Measurements from ENCODE around the gene DNAH1.
A peak's percentile ranks its signal among the peaks of the same experiment; 100 is the strongest.

The DNAH1 gene

DNA sequence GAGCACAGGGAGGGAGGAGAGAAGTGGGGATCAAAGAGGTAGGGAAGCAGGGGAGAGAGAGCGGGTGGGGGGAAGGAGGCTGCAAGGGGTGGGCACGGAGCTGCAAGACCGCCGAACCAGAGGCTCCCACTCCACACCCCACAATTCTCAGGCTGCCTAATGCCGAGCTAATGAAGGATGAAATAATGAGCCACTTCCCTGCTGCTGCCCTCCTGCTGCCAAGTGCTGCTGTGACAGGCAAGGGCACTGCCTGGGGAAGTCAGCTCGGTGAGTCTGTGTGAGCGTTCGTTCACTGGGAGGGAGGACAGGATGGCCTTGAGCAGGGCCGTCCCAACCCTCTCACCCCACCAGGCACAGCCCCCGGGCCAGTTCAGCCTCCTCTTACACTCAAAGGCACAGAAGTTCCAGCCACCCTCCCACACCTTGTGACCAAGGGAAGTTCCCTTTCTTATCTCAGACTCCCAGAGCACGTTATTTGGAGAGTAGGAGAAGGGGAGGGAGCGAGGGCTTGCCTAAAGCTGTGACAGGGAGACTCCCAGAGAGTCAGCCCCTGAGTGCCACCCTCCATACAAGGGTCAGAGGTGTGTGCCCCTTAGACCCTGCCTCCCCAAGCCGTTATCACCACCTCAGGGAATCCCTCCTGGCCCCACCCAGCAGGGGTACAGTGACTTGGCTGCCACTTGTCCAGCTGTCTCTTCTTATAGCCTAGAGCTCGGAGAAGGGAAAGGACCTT is 16.1 kb upstream of the DNAH1 start:
- no peaks in the 10 kb centered on the region for H3K27me3 ChIP-seq (ENCODE audit: control insufficient read depth, insufficient read depth, low read length)
- peaks cover 20% of the 10 kb centered on the region for H3K4me1 ChIP-seq (ENCODE audit: control insufficient read depth, insufficient read depth, low read length)
- H3K9me3 ChIP-seq (ENCODE audit: control insufficient read depth, insufficient read depth, low read length): no peaks in the 10 kb centered on the region
- peak overlapping the region; percentile 61 for H3K27ac ChIP-seq (ENCODE audit: low read depth, low read length)
- no peak overlapping the region for H3K9ac ChIP-seq (ENCODE audit: low read depth, low read length)
- no peaks in the 10 kb centered on the region for H3K36me3 ChIP-seq (ENCODE audit: control insufficient read depth, insufficient read depth, low read length)
- peak overlapping the region; percentile 45; the same call in 1 of the 2 replicates for H3K4me3 ChIP-seq (ENCODE audit: low read depth, low read length)

- Histone ChIP-seq H3K4me1 (ENCODE audit: control insufficient read depth, insufficient read depth, low read length) (peaks cover 20% of the 10 kb centered on the region), H3K27me3 (ENCODE audit: control insufficient read depth, insufficient read depth, low read length) (no peaks in the 10 kb centered on the region), H3K9ac (ENCODE audit: low read depth, low read length) (no peak overlapping the region), H3K27ac (ENCODE audit: low read depth, low read length) (no peak overlapping the region), H3K4me3 (ENCODE audit: low read depth, low read length) (no peak overlapping the region), H3K36me3 (ENCODE audit: control insufficient read depth, insufficient read depth, low read length) (no peaks in the 10 kb centered on the region), H3K9me3 (ENCODE audit: control insufficient read depth, insufficient read depth, low read length) (no peaks in the 10 kb centered on the region)
Measured at GRCh38 chr3:52302426-52303145, 13.5 kb upstream of the DNAH1 start.

- no peak overlapping the region for H3K4me3 ChIP-seq (ENCODE audit: low read depth, low read length)
- peaks cover 13% of the 10 kb centered on the region for H3K4me1 ChIP-seq (ENCODE audit: control insufficient read depth, insufficient read depth, low read length)
- no peaks in the 10 kb centered on the region for H3K36me3 ChIP-seq (ENCODE audit: control insufficient read depth, insufficient read depth, low read length)
- H3K9me3 ChIP-seq (ENCODE audit: control insufficient read depth, insufficient read depth, low read length): no peaks in the 10 kb centered on the region
- H3K27ac ChIP-seq (ENCODE audit: low read depth, low read length): no peak overlapping the region
- no peak overlapping the region for H3K9ac ChIP-seq (ENCODE audit: low read depth, low read length)
- no peaks in the 10 kb centered on the region for H3K27me3 ChIP-seq (ENCODE audit: control insufficient read depth, insufficient read depth, low read length)
Measured at GRCh38 chr3:52303811-52304210, 12.3 kb upstream of the DNAH1 start.

GRCh38 chr3:52305926-52306325 is 10.2 kb upstream of the DNAH1 start:
- Histone ChIP-seq H3K9me3 (ENCODE audit: control insufficient read depth, insufficient read depth, low read length) (no peaks in the 10 kb centered on the region), H3K27me3 (ENCODE audit: control insufficient read depth, insufficient read depth, low read length) (no peaks in the 10 kb centered on the region), H3K36me3 (ENCODE audit: control insufficient read depth, insufficient read depth, low read length) (no peaks in the 10 kb centered on the region), H3K9ac (ENCODE audit: low read depth, low read length) (no peak overlapping the region), H3K27ac (ENCODE audit: low read depth, low read length) (no peak overlapping the region), H3K4me1 (ENCODE audit: control insufficient read depth, insufficient read depth, low read length) (no peaks in the 10 kb centered on the region), H3K4me3 (ENCODE audit: low read depth, low read length) (no peak overlapping the region)

- Histone ChIP-seq H3K9ac (ENCODE audit: low read depth, low read length) (no peak overlapping the region), H3K9me3 (ENCODE audit: control insufficient read depth, insufficient read depth, low read length) (no peaks in the 10 kb centered on the region), H3K4me3 (ENCODE audit: low read depth, low read length) (no peak overlapping the region), H3K27me3 (ENCODE audit: control insufficient read depth, insufficient read depth, low read length) (no peaks in the 10 kb centered on the region), H3K4me1 (ENCODE audit: control insufficient read depth, insufficient read depth, low read length) (no peaks in the 10 kb centered on the region), H3K36me3 (ENCODE audit: control insufficient read depth, insufficient read depth, low read length) (no peaks in the 10 kb centered on the region), H3K27ac (ENCODE audit: low read depth, low read length) (no peak overlapping the region)
Measured at GRCh38 chr3:52306978-52307377, 9.1 kb upstream of the DNAH1 start.

- H3K4me3 ChIP-seq (ENCODE audit: low read depth, low read length): no peak overlapping the region
- H3K27ac ChIP-seq (ENCODE audit: low read depth, low read length): no peak overlapping the region
- no peaks in the 10 kb centered on the region for H3K27me3 ChIP-seq (ENCODE audit: control insufficient read depth, insufficient read depth, low read length)
- H3K9me3 ChIP-seq (ENCODE audit: control insufficient read depth, insufficient read depth, low read length): no peaks in the 10 kb centered on the region
- H3K4me1 ChIP-seq (ENCODE audit: control insufficient read depth, insufficient read depth, low read length): no peaks in the 10 kb centered on the region
- H3K36me3 ChIP-seq (ENCODE audit: control insufficient read depth, insufficient read depth, low read length): no peaks in the 10 kb centered on the region
- no peak overlapping the region for H3K9ac ChIP-seq (ENCODE audit: low read depth, low read length)
Measured at GRCh38 chr3:52308308-52308707, 7.8 kb upstream of the DNAH1 start.

DNA sequence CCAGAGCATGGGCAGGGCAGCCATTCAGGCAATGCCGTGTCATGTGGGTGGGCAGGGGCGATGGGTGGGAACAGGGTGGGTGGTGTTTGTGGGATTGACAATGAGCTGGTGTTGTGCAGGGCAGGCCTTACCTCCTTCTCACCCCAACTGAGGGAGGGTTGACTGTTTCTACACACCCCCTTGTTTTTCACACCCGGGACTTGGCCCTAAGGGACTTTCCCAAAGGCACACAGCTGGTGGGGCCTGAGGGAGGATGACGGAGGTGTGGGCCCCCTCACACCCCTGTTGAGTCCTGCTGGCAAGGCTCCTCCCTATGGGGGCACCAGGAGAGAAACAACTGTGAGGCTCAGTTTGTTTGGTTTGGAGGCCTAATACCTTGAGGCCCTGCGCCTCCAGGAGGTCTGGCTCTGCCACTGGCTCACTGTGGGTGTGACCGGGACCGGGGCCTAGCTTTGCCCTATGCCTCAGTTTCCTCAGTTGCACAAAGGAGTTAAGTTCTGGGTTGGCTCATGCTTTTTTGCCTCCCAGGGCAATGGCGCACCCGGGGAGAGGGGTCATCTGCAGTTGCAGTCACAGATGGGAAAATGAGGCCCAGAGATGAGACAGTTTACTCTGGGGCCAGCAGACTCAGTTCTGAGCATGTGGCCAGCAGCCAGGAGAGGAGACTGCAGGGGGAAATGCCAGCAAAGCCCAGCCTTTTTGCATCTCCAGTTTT is 5.1 kb upstream of the DNAH1 start:
- Histone ChIP-seq H3K36me3 (ENCODE audit: control insufficient read depth, insufficient read depth, low read length) (no peaks in the 10 kb centered on the region), H3K27ac (ENCODE audit: low read depth, low read length) (no peak overlapping the region), H3K9me3 (ENCODE audit: control insufficient read depth, insufficient read depth, low read length) (no peaks in the 10 kb centered on the region), H3K27me3 (ENCODE audit: control insufficient read depth, insufficient read depth, low read length) (no peaks in the 10 kb centered on the region), H3K4me3 (ENCODE audit: low read depth, low read length) (no peak overlapping the region), H3K9ac (ENCODE audit: low read depth, low read length) (no peak overlapping the region), H3K4me1 (ENCODE audit: control insufficient read depth, insufficient read depth, low read length) (no peaks in the 10 kb centered on the region)

DNA sequence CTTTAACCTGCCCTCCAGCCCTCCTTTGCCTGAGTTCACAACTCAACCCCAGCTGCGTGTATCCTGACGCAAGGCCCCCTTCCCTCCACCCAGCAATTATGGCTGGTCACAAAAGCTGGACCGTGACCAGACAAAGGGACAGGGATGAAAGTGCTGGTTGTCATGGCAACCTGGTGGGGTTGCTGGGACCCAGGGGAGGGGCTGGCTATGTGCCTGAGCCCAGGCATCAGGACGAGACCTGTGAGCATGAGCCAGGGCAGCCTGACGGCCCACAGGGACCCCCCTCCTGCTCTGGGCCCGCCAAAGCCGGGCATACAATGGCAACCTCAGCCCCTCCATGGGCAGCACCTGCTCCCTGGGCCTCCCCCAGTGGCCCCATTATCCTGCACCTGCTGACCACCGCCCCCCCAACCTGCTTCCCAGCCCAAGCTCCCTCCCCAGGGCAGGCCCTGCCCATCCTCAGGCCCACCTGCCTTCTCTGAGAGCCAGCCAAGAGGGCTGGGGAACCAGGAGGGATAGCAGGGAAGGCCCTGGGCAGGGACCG is 4.5 kb upstream of the DNAH1 start:
- Histone ChIP-seq H3K27ac (ENCODE audit: low read depth, low read length) (no peak overlapping the region), H3K36me3 (ENCODE audit: control insufficient read depth, insufficient read depth, low read length) (no peaks in the 10 kb centered on the region), H3K9ac (ENCODE audit: low read depth, low read length) (no peak overlapping the region), H3K27me3 (ENCODE audit: control insufficient read depth, insufficient read depth, low read length) (no peaks in the 10 kb centered on the region), H3K4me1 (ENCODE audit: control insufficient read depth, insufficient read depth, low read length) (no peaks in the 10 kb centered on the region), H3K4me3 (ENCODE audit: low read depth, low read length) (no peak overlapping the region), H3K9me3 (ENCODE audit: control insufficient read depth, insufficient read depth, low read length) (no peaks in the 10 kb centered on the region)

DNA sequence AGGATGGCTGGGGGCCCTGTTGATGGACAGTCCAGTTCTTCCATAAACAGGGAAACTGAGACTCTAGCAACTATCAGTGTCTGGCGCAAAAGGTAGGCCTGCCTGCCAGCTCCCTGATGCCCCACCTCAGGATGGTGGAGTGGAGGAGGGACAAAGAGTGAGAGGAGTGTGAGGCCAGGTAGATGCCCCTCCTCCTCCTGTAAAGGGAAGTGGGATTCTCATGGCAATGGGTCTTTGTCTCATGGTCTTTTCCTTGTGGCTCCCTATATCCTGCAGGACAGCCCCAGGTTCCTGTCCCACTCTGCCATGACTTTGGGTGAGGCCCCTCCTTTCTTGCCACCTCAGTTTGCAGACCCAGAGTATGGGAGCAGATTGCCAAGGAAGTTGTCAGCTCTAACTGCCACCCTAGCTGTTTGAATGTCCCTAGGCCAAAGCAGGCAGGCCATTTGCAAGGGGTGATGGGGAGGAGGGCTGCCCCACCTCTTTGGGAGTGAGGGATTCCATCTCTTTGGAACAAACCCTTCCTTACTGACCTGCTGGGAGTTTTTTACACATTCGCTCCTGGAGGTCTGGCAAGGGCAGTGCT is 2.8 kb upstream of the DNAH1 start:
- no peak overlapping the region for H3K27ac ChIP-seq (ENCODE audit: low read depth, low read length)

DNA sequence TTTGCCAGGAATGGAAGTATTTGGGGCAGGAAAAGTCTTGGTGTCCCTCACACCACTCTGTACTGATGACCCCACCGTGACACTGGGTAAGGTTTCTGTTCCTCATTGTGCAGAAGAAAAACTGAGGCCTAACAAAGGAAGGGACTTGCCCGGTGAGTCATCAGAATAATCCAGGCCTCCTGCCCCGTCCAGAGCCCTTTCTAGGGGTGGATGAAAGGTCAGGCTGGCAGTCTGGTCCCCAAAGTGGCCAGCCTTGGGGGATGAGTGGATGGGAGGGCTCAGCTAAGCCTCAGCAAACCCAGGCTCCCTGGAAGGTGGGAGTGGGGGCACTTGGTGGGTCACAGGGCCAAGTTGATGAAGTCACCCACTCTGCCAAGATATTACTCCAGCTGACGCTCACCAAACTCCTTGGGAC is 2.3 kb upstream of the DNAH1 start:
- peaks cover 9% of the 10 kb centered on the region for H3K27me3 ChIP-seq (ENCODE audit: control insufficient read depth, insufficient read depth, low read length)
- no peak overlapping the region for H3K4me3 ChIP-seq (ENCODE audit: low read depth, low read length)
- no peaks in the 10 kb centered on the region for H3K36me3 ChIP-seq (ENCODE audit: control insufficient read depth, insufficient read depth, low read length)
- H3K9me3 ChIP-seq (ENCODE audit: control insufficient read depth, insufficient read depth, low read length): no peaks in the 10 kb centered on the region
- no peaks in the 10 kb centered on the region for H3K4me1 ChIP-seq (ENCODE audit: control insufficient read depth, insufficient read depth, low read length)
- no peak overlapping the region for H3K27ac ChIP-seq (ENCODE audit: low read depth, low read length)
- no peak overlapping the region for H3K9ac ChIP-seq (ENCODE audit: low read depth, low read length)

More for the DNA sequence above, 2.8 kb upstream of the DNAH1 start:
- Histone ChIP-seq H3K27me3 (ENCODE audit: control insufficient read depth, insufficient read depth, low read length) (peaks cover 4% of the 10 kb centered on the region), H3K9me3 (ENCODE audit: control insufficient read depth, insufficient read depth, low read length) (no peaks in the 10 kb centered on the region), H3K4me1 (ENCODE audit: control insufficient read depth, insufficient read depth, low read length) (no peaks in the 10 kb centered on the region), H3K9ac (ENCODE audit: low read depth, low read length) (no peak overlapping the region), H3K36me3 (ENCODE audit: control insufficient read depth, insufficient read depth, low read length) (no peaks in the 10 kb centered on the region), H3K4me3 (ENCODE audit: low read depth, low read length) (no peak overlapping the region)
